Measurements from ENCODE around the gene PSMC3IP. TPM values are rescaled to one million over a fixed set of nuclear protein-coding genes. Genes with fewer than 3 reads are reported as not detected.
A peak's percentile ranks its signal among the peaks of the same experiment; 100 is the strongest.
"Not testable (repeated sequence)": the region's sequence is repeated elsewhere in the genome, so short reads cannot be mapped to it uniquely, and the experiment has no call there.

Gene PSMC3IP
- total RNA-seq, 2 donors from 2014 or later = 2.2 to 11.6 TPM

- no peak for DNase-seq
- TF ChIP-seq CTCF (IDR thresholded peaks at IDR 0.05) = no peak
- H3K36me3 ChIP-seq = no peaks in the 10 kb centered on the region
- no peak overlapping the region for H3K27ac ChIP-seq
- intact Hi-C loops (cut with DNase I) = no loop called here
- no peaks in the 10 kb centered on the region for H3K9me3 ChIP-seq
- no peaks in the 10 kb centered on the region for H3K27me3 ChIP-seq
- H3K9ac ChIP-seq (ENCODE audit: low read depth in 2 of 2, low read length in 2 of 2) = no peak overlapping the region
- peaks cover 13% of the 10 kb centered on the region for H3K4me1 ChIP-seq
- no peak overlapping the region for H3K4me3 ChIP-seq
Measured at GRCh38 chr17:42544874-42545283, 32.6 kb downstream of the PSMC3IP start.

DNA sequence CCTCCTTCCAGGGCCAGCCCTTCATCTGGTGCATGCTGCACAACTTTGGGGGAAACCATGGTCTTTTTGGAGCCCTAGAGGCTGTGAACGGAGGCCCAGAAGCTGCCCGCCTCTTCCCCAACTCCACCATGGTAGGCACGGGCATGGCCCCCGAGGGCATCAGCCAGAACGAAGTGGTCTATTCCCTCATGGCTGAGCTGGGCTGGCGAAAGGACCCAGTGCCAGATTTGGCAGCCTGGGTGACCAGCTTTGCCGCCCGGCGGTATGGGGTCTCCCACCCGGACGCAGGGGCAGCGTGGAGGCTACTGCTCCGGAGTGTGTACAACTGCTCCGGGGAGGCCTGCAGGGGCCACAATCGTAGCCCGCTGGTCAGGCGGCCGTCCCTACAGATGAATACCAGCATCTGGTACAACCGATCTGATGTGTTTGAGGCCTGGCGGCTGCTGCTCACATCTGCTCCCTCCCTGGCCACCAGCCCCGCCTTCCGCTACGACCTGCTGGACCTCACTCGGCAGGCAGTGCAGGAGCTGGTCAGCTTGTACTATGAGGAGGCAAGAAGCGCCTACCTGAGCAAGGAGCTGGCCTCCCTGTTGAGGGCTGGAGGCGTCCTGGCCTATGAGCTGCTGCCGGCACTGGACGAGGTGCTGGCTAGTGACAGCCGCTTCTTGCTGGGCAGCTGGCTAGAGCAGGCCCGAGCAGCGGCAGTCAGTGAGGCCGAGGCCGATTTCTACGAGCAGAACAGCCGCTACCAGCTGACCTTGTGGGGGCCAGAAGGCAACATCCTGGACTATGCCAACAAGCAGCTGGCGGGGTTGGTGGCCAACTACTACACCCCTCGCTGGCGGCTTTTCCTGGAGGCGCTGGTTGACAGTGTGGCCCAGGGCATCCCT, 34.1 kb downstream of the PSMC3IP start:
- H3K36me3 ChIP-seq = no peaks in the 10 kb centered on the region
- H3K27ac ChIP-seq = no peak overlapping the region
- H3K9ac ChIP-seq (ENCODE audit: low read depth in 2 of 2, low read length in 2 of 2) = no peak overlapping the region
- TF ChIP-seq CTCF (IDR thresholded peaks at IDR 0.05) = no peak
- no peaks in the 10 kb centered on the region for H3K27me3 ChIP-seq
- intact Hi-C loops (cut with DNase I) = no loop called here
- DNase-seq = no peak
- H3K9me3 ChIP-seq = no peaks in the 10 kb centered on the region
- peaks cover 13% of the 10 kb centered on the region for H3K4me1 ChIP-seq
- H3K4me3 ChIP-seq = no peak overlapping the region

DNA sequence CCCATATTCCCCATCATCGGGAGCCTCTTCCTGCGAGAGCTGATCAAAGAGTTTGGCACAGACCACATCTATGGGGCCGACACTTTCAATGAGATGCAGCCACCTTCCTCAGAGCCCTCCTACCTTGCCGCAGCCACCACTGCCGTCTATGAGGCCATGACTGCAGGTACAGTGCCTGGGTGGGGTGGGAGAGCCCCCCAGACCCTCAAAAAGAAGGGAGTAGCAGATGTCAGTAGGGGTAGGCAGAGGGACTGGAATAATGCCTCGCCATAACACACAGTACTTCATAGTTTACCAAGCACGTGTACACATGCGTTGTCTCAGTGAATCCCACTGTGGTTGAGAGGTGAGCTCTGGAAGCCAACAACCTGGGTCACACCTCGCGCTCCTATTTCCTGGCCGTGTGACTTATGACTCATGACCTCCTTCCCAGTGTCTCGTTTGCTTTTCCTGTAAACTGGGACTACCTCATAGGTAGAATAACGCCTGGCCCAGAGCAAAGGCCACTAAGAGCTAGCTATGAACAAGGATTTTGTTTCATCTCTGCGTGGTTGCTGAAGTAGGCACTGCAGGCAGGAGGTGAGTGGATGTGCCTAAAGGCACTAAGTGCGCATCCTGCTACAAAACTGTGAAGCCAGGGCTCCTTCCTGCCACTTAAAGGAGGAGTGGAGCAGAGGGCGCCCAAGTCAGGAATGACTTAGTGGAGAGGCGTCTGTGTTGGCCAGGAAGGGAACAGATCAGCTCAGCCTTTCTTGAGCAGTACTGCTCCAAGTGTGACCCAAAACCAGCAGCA, 36.3 kb downstream of the PSMC3IP start:
- Histone ChIP-seq H3K9ac (ENCODE audit: low read depth in 2 of 2, low read length in 2 of 2) (peak overlapping the region in 1 of 2 donors; percentile 55), H3K36me3 (no peaks in the 10 kb centered on the region), H3K27ac (peak overlapping the region; percentile 72), H3K4me1 (peaks cover 18% of the 10 kb centered on the region), H3K9me3 (no peaks in the 10 kb centered on the region), H3K4me3 (no peak overlapping the region), H3K27me3 (no peaks in the 10 kb centered on the region)
- peak; percentile 75 for DNase-seq
- no peak for TF ChIP-seq CTCF (IDR thresholded peaks at IDR 0.05)
- intact Hi-C loops (cut with DNase I) = no loop called here

GRCh38 chr17:42540558-42540957, 37.0 kb downstream of the PSMC3IP start:
- H3K9me3 ChIP-seq; DNase-seq; H3K4me3 ChIP-seq; H3K36me3 ChIP-seq; H3K27me3 ChIP-seq; intact Hi-C loops (cut with DNase I): not testable (repeated sequence)
- peak overlapping the region; percentile 72 for H3K27ac ChIP-seq
- H3K4me1 ChIP-seq = peaks cover 18% of the 10 kb centered on the region
- peak overlapping the region in 1 of 2 donors; percentile 55 for H3K9ac ChIP-seq (ENCODE audit: low read depth in 2 of 2, low read length in 2 of 2)

GRCh38 chr17:42538482-42538881, 39.0 kb downstream of the PSMC3IP start:
- no peak for TF ChIP-seq CTCF (IDR thresholded peaks at IDR 0.05)
- no peak overlapping the region for H3K9ac ChIP-seq (ENCODE audit: low read depth in 2 of 2, low read length in 2 of 2)
- no peak overlapping the region for H3K27ac ChIP-seq
- intact Hi-C loops (cut with DNase I) = no loop called here
- no peak for DNase-seq
- H3K9me3 ChIP-seq = no peaks in the 10 kb centered on the region
- no peaks in the 10 kb centered on the region for H3K36me3 ChIP-seq
- H3K4me1 ChIP-seq = peaks cover 18% of the 10 kb centered on the region
- no peaks in the 10 kb centered on the region for H3K27me3 ChIP-seq
- H3K4me3 ChIP-seq = no peak overlapping the region
